HCT116 (cell line): ENCODE results near the gene TAS1R2. TPM values are rescaled to one million over a fixed set of nuclear protein-coding genes. Genes with fewer than 3 reads are reported as not detected.

ENCODE experiments used
- ATAC-seq: fragments of 200-7000 bp; cut with Tn5 transposase; 2 replicates; pipeline ENCODE4 v1.9.1; 2020; ENCODE audit warnings: mild to moderate bottlenecking, moderate library complexity
- BruUV-seq: library from RNA; stranded (reverse); fragments of 400-500 nt; replicated peaks from 2 replicates; lab custom pipeline; 2021; lab: Mats Ljungman, UMichigan
- CTCF ChIA-PET: fragments of 300-600 bp; sonication (Branson Sonifier 250); formaldehyde crosslinking; loops from one replicate; lab custom pipeline; 2021; ENCODE audit warnings: antibody characterized with exemption; lab: Charles Lee
- POLR2A ChIA-PET: fragments of 300-600, 350-600 bp; sonication (Branson Sonifier 250); formaldehyde crosslinking; loops from one replicate; lab custom pipeline; 2021; ENCODE audit warnings: antibody characterized with exemption; lab: Charles Lee
- RAD21 ChIA-PET, 2 experiments: fragments of 300-600 bp; sonication (Branson Sonifier 250); formaldehyde crosslinking; loops; one replicate each; lab custom pipeline; 2023; ENCODE audit warnings: low total read pairs in 2 of 2; ENCODE audit not compliant: uncharacterized antibody in 2 of 2, unreplicated experiment in 2 of 2, low non-redundant PET in 1 of 2; lab: Charles Lee
- DNase-seq: peaks from one replicate; pipeline ENCODE4 v3.0.0-alpha.2; 2010; ENCODE audit warnings: low read depth, low spot score
- H2AFZ ChIP-seq: fragments of 200-600 bp; shearing (Covaris generic), sonication (generic); 2 replicates; pipeline ENCODE4 v1.6.1; 2017; ENCODE audit warnings: low read depth, mixed run types, mixed read lengths, antibody characterized with exemption, low read length; ENCODE audit not compliant: poor library complexity, severe bottlenecking
- H3K27ac ChIP-seq: 2 replicates; pipeline ENCODE4 v1.5.1; 2012; ENCODE audit warnings: low read depth, low read length
- H3K27me3 ChIP-seq: fragments of 200-600 bp; sonication (generic); 2 replicates; pipeline ENCODE4 v1.6.1; 2016; ENCODE audit warnings: mixed run types, low read length, mixed read lengths; ENCODE audit not compliant: insufficient read depth
- H3K36me3 ChIP-seq, 2 experiments: fragments of 200-500 bp in 1 of 2; fragments of 200-600 bp in 1 of 2; sonication (Bioruptor generic) in 1 of 2; sonication (generic) in 1 of 2; 2 replicates each; pipeline versions ENCODE4 v1.5.1 to v1.6.1; 2014 to 2016; ENCODE audit warnings: low read length in 2 of 2, inconsistent platforms in 1 of 2, mixed read lengths in 1 of 2, mixed run types in 1 of 2; ENCODE audit not compliant: insufficient read depth in 2 of 2, control insufficient read depth in 1 of 2
- H3K4me1 ChIP-seq, 2 experiments: fragments of 200-600 bp in 1 of 2; sonication (generic) in 1 of 2; 2 replicates each; pipeline versions ENCODE4 v1.5.1 to v1.6.1; 2012 to 2017; ENCODE audit warnings: low read length in 2 of 2, inconsistent platforms in 1 of 2, mild to moderate bottlenecking in 1 of 2, mixed read lengths in 1 of 2, mixed run types in 1 of 2, moderate library complexity in 1 of 2; ENCODE audit not compliant: insufficient read depth in 2 of 2, control insufficient read depth in 1 of 2
- H3K4me2 ChIP-seq: fragments of 200-600 bp; sonication (generic); 2 replicates; pipeline ENCODE4 v1.6.1; 2017; ENCODE audit warnings: mixed run types, low read length, mixed read lengths
- H3K4me3 ChIP-seq, 2 experiments: fragments of 200-600 bp in 1 of 2; sonication (generic) in 1 of 2; replicated peaks in 1 of 2; 2 replicates each; pipeline ENCODE4 v1.5.1; 2011 to 2016; ENCODE audit warnings: low read length in 2 of 2, control low read depth in 1 of 2, low read depth in 1 of 2, mild to moderate bottlenecking in 1 of 2, mixed read lengths in 1 of 2, mixed run types in 1 of 2
- H3K79me2 ChIP-seq: fragments of 200-600 bp; sonication (generic); 2 replicates; pipeline ENCODE4 v1.6.1; 2017; ENCODE audit warnings: mild to moderate bottlenecking, mixed run types, low read length, moderate library complexity, mixed read lengths; ENCODE audit not compliant: insufficient read depth
- H3K9ac ChIP-seq: fragments of 200-600 bp; sonication (generic); 2 replicates; pipeline ENCODE4 v1.6.1; 2016; ENCODE audit warnings: low read length, mixed read lengths
- H3K9me2 ChIP-seq: fragments of 200-600 bp; sonication (generic), shearing (Covaris generic); 2 replicates; pipeline ENCODE4 v1.6.1; 2017; ENCODE audit warnings: mixed run types, mild to moderate bottlenecking, moderate library complexity; ENCODE audit not compliant: insufficient read depth
- H3K9me3 ChIP-seq, 2 experiments: fragments of 200-500 bp in 1 of 2; fragments of 200-600 bp in 1 of 2; sonication (Bioruptor generic) in 1 of 2; sonication (generic) in 1 of 2; 2 replicates each; pipeline ENCODE4 v1.6.1; 2014 to 2017; ENCODE audit warnings: low read length in 2 of 2, mixed read lengths in 2 of 2, inconsistent platforms in 1 of 2, low read depth in 1 of 2, mild to moderate bottlenecking in 1 of 2, mixed run types in 1 of 2, moderate library complexity in 1 of 2; ENCODE audit not compliant: control insufficient read depth in 1 of 2, insufficient read depth in 1 of 2
- H4K20me1 ChIP-seq: fragments of 200-600 bp; sonication (generic), shearing (Covaris generic); 2 replicates; pipeline ENCODE4 v1.6.1; 2017; ENCODE audit warnings: mixed run types, mild to moderate bottlenecking, moderate library complexity; ENCODE audit not compliant: insufficient read depth
- CBX3 ChIP-seq: IDR thresholded peaks from 2 replicates; pipeline ENCODE4 v1.6.1; 2012; ENCODE audit warnings: low read depth
- EGR1 ChIP-seq: IDR thresholded peaks from 2 replicates; pipeline ENCODE4 v1.6.1; 2012; ENCODE audit warnings: low read depth
- EZH2 ChIP-seq: fragments of 200-600 bp; sonication (generic); IDR thresholded peaks from 2 replicates; pipeline ENCODE4 v1.6.1; 2017; ENCODE audit warnings: antibody characterized with exemption, mixed run types
- POLR2AphosphoS5 ChIP-seq: IDR thresholded peaks from 2 replicates; pipeline ENCODE4 v1.6.1; 2011; ENCODE audit warnings: mild to moderate bottlenecking, low read depth, low read length, moderate library complexity
- SRF ChIP-seq: IDR thresholded peaks from 2 replicates; pipeline ENCODE4 v1.6.1; 2012; ENCODE audit warnings: low read depth
- YY1 ChIP-seq: IDR thresholded peaks from 2 replicates; pipeline ENCODE4 v1.6.1; 2011; ENCODE audit warnings: low read length, low read depth, moderate library complexity, mild to moderate bottlenecking; ENCODE audit not compliant: insufficient replicate concordance; ENCODE audit errors: extremely low read depth
- ZNF274 ChIP-seq: fragments of 200-500 bp; sonication (Bioruptor generic); IDR thresholded peaks from 2 replicates; pipeline ENCODE4 v1.6.1; 2014; ENCODE audit warnings: mild to moderate bottlenecking, low read depth, low read length, inconsistent platforms
- intact Hi-C: fragments of 100-400 bp; cut with micrococcal nuclease; formaldehyde crosslinking; loops from 2 replicates; pipeline ENCODE4 v1.10.0; 2022
- total RNA-seq: library from RNA; stranded (reverse); gene quantifications from one replicate; pipeline ENCODE4 v1.2.1, GENCODE V29; 2021; ENCODE audit not compliant: unreplicated experiment
- TF ChIP-seq, protein P1 (sequence below), 3 experiments: fragments of 200-600 bp in 1 of 3; sonication (generic) in 1 of 3; IDR thresholded peaks in 2 of 3; conservative IDR thresholded peaks in 1 of 3; 2 replicates each; pipeline ENCODE4 v1.5.1; 2012 to 2017; ENCODE audit warnings: low read depth in 2 of 3, low read length in 2 of 3, antibody characterized with exemption in 1 of 3, borderline replicate concordance in 1 of 3, control low read depth in 1 of 3, mild to moderate bottlenecking in 1 of 3, mixed read lengths in 1 of 3, mixed run types in 1 of 3, moderate library complexity in 1 of 3; ENCODE audit not compliant: insufficient read depth in 1 of 3

The TAS1R2 gene
- total RNA-seq, 1 experiment from 2014 or later = not detected

DNA sequence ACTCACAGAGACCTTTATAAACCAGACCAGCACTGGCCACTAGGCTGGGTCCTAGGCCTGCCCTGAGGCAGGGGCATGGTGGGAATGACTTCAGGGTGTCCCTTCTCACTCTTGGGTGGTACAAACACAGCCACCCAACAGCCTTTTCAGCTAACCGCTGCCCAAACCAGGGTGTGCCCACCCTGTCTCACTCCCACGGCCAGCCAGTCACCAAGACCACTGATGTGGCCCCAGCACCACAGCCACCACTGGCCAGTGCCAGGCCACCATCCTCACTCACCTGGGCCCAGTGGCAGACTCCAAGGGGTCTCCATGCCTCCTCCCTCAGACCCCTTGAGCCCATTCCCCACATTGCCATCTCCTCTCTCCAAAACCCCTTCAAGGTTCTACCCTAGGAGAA, 27.8 kb downstream of the TAS1R2 start:
- CTCF ChIA-PET = interaction anchor here (1.0 kb wide), 1 partner anchor 11 kb away, joined by 3 read pairs; no protein-coding TSS in a partner anchor
- Histone ChIP-seq H3K9ac (no peak overlapping the region), H2AFZ (no peak overlapping the region), H3K4me3 (no peak overlapping the region), H3K79me2 (no peaks in the 10 kb centered on the region), H3K36me3 (no peaks in the 10 kb centered on the region), H3K9me2 (no peaks in the 10 kb centered on the region), H3K4me2 (no peak overlapping the region), H3K27me3 (peaks cover 12% of the 10 kb centered on the region), H3K4me1 (peaks cover 0 to 2% of the 10 kb centered on the region in 2 experiments; a peak in 2 of 4 replicates), H3K27ac (no peak overlapping the region), H3K9me3 (peaks cover 0 to 7% of the 10 kb centered on the region in 2 experiments; a peak in 1 of 4 replicates), H4K20me1 (no peaks in the 10 kb centered on the region)
- intact Hi-C loops = no loop called here
- POLR2A ChIA-PET = no interaction called here
- ATAC-seq (no peak), DNase-seq (no peak)
- RAD21 ChIA-PET = no interaction called here
- no TSS peak for BruUV-seq
- TF ChIP-seq CBX3 = no peak
- TF ChIP-seq POLR2AphosphoS5 = no peak
- no peak for TF ChIP-seq SRF
- TF ChIP-seq, protein P1, sequence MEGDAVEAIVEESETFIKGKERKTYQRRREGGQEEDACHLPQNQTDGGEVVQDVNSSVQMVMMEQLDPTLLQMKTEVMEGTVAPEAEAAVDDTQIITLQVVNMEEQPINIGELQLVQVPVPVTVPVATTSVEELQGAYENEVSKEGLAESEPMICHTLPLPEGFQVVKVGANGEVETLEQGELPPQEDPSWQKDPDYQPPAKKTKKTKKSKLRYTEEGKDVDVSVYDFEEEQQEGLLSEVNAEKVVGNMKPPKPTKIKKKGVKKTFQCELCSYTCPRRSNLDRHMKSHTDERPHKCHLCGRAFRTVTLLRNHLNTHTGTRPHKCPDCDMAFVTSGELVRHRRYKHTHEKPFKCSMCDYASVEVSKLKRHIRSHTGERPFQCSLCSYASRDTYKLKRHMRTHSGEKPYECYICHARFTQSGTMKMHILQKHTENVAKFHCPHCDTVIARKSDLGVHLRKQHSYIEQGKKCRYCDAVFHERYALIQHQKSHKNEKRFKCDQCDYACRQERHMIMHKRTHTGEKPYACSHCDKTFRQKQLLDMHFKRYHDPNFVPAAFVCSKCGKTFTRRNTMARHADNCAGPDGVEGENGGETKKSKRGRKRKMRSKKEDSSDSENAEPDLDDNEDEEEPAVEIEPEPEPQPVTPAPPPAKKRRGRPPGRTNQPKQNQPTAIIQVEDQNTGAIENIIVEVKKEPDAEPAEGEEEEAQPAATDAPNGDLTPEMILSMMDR (IDR thresholded peaks at IDR 0.05 in 2 of 3, conservative IDR thresholded peaks at IDR 0.05 in 1 of 3; ENCODE audit: borderline replicate concordance in 1 of 3, insufficient read depth in 1 of 3, low read depth in 2 of 3, low read length in 2 of 3) = no peak
- no peak for TF ChIP-seq YY1
- TF ChIP-seq ZNF274 = no peak
- no peak for TF ChIP-seq EGR1

DNA sequence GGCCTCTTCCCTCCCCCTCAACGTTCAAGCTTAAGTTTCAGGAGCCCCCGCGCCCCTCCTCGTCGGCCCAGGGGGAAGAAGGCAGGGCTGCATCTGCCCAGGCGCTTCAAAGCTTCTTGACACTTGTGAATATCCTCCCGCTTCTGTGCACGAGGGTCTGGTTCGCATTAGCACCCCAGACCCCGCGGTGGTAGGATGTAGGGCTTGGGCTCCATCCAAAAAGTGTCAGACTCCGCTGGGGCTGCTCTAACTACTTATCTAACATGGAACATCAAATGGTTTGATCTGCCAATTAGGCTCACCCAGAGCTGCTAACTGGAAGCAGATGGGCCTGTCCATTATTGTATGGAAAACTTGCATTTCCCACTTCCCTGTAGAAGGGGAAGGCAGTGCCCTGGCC, 28.9 kb downstream of the TAS1R2 start:
- H3K9me2 ChIP-seq = no peaks in the 10 kb centered on the region
- ChIA-PET CTCF (interaction anchor here (0.6 kb wide), 1 partner anchor 307 kb away, joined by 3 read pairs; no protein-coding TSS in a partner anchor), RAD21 (no interaction called here), POLR2A (no interaction called here)
- H3K79me2 ChIP-seq = no peaks in the 10 kb centered on the region
- no peak for ATAC-seq
- H3K9me3 ChIP-seq = peaks cover 0 to 7% of the 10 kb centered on the region in 2 experiments; a peak in 1 of 4 replicates
- H3K36me3 ChIP-seq = no peaks in the 10 kb centered on the region
- no peak for TF ChIP-seq POLR2AphosphoS5
- no peak for TF ChIP-seq EZH2
- no peak overlapping the region for H2AFZ ChIP-seq
- peaks cover 12% of the 10 kb centered on the region for H3K27me3 ChIP-seq
- H3K9ac ChIP-seq = no peak overlapping the region
- no peak overlapping the region for H3K27ac ChIP-seq
- intact Hi-C loops = no loop called here
- no peak overlapping the region for H3K4me2 ChIP-seq
- no TSS peak for BruUV-seq
- no peaks in the 10 kb centered on the region for H3K4me1 ChIP-seq
- H4K20me1 ChIP-seq = no peaks in the 10 kb centered on the region
- H3K4me3 ChIP-seq = no peak overlapping the region
- no peak for DNase-seq
